Hepatocyte (in vitro differentiated cells): ENCODE data around the gene PCDHGA6.

Experiments used
- EZH2 ChIP-seq: fragments of 200-600 bp; sonication (generic); IDR thresholded peaks from 2 replicates; pipeline ENCODE4 v1.6.1; 2016; ENCODE audit warnings: antibody characterized with exemption, mild to moderate bottlenecking, borderline replicate concordance
- TF ChIP-seq, protein P1 (sequence below): fragments of 200-600 bp; sonication (generic); IDR thresholded peaks from 2 replicates; pipeline ENCODE4 v1.5.1; 2016; ENCODE audit warnings: antibody characterized with exemption, mild to moderate bottlenecking; ENCODE audit not compliant: poor library complexity

DNA sequence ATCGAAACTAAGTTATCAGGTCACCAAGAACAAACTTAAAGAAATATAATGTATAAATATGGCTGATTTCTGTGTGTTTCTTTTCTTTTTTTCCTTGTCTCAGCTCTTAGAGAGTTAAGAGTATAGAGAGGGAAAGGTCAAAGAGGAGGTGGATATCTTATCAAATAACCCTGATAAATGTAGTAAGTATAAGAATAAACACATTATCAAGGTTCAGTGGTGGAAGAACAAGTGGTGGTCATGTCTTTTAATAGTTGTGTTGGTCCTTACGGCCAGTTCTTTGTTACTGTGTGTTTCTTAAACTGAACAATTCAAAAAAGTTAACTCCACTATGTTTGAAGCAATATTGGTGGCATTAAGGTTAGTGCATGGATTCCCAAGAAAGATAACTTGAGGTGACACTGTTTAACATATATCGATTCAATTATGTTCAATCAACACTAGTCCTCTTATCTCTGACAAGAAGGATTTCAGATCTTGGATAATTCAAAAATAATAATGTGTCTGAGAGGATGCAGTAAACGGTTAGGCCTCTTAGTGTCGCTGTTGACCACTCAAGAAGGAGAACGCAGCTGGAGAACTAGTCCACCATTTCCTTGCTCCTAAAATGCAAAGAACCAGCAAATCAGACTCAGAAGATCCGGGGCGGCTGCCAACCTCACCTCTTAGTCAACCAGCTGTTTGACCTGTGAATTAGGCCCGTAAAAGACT lies 30.3 kb upstream of the PCDHGA6 start, which contains the start of gene PCDHGA3:
- TF ChIP-seq, protein P1, sequence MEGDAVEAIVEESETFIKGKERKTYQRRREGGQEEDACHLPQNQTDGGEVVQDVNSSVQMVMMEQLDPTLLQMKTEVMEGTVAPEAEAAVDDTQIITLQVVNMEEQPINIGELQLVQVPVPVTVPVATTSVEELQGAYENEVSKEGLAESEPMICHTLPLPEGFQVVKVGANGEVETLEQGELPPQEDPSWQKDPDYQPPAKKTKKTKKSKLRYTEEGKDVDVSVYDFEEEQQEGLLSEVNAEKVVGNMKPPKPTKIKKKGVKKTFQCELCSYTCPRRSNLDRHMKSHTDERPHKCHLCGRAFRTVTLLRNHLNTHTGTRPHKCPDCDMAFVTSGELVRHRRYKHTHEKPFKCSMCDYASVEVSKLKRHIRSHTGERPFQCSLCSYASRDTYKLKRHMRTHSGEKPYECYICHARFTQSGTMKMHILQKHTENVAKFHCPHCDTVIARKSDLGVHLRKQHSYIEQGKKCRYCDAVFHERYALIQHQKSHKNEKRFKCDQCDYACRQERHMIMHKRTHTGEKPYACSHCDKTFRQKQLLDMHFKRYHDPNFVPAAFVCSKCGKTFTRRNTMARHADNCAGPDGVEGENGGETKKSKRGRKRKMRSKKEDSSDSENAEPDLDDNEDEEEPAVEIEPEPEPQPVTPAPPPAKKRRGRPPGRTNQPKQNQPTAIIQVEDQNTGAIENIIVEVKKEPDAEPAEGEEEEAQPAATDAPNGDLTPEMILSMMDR, result no peak
- TF ChIP-seq EZH2, result no peak
